ENCODE measurements around the gene GTF2E1.

DNA sequence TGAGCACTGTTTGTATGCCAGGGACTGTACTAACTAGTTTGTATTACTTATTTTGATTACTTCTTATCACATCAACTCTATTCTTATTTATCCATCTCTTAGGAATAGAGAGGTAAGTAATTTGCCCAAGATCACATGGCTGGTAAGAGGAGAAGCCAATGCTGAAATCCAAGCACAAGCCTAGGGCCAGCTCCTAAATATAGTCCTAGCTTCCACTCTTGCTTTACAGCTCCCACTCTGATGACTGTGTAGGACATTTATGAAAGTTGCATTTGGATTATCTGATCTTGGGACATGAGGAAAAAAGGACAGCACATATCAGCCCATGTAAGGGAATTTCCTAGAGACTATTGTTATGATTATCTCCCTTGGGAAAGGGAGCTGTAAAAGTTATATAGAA, 58.1 kb downstream of the GTF2E1 start:
- TF ChIP-seq, protein P1, sequence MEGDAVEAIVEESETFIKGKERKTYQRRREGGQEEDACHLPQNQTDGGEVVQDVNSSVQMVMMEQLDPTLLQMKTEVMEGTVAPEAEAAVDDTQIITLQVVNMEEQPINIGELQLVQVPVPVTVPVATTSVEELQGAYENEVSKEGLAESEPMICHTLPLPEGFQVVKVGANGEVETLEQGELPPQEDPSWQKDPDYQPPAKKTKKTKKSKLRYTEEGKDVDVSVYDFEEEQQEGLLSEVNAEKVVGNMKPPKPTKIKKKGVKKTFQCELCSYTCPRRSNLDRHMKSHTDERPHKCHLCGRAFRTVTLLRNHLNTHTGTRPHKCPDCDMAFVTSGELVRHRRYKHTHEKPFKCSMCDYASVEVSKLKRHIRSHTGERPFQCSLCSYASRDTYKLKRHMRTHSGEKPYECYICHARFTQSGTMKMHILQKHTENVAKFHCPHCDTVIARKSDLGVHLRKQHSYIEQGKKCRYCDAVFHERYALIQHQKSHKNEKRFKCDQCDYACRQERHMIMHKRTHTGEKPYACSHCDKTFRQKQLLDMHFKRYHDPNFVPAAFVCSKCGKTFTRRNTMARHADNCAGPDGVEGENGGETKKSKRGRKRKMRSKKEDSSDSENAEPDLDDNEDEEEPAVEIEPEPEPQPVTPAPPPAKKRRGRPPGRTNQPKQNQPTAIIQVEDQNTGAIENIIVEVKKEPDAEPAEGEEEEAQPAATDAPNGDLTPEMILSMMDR (IDR thresholded peaks at IDR 0.05; ENCODE audit: insufficient read depth, low read depth, low read length), result no peak
- TF ChIP-seq EZH2 (IDR thresholded peaks at IDR 0.05; ENCODE audit: insufficient read depth, low read length), result no peak
